GM23248 (cell line): Measurements from ENCODE around the gene GPR65.

Experiments used
- EZH2 ChIP-seq: fragments of 200-600 bp; sonication (generic); IDR thresholded peaks from 2 replicates; pipeline ENCODE4 v1.6.1; 2018; ENCODE audit warnings: antibody characterized with exemption, mild to moderate bottlenecking; ENCODE audit not compliant: insufficient read depth, poor library complexity, severe bottlenecking
- EZH2phosphoT487 ChIP-seq: fragments of 200-600 bp; sonication (generic); IDR thresholded peaks from 2 replicates; pipeline ENCODE4 v1.6.1; 2018; ENCODE audit warnings: antibody characterized with exemption, moderate library complexity, mild to moderate bottlenecking, low read depth; ENCODE audit not compliant: insufficient read depth

GRCh38 chr14:88048351-88048750 lies 43.4 kb downstream of the GPR65 start:
- no peak for TF ChIP-seq EZH2phosphoT487
- TF ChIP-seq EZH2: no peak
